GM18505 (cell line): ENCODE measurements around the gene RAB3C.
"Not testable (repeated sequence)": the region's sequence is repeated elsewhere in the genome, so short reads cannot be mapped to it uniquely, and the experiment has no call there.

Source experiments
- ATAC-seq: cut with Tn5 transposase; IDR thresholded peaks from one replicate; pipeline ENCODE4 v1.9.1; 2021; ENCODE audit not compliant: unreplicated experiment
- POLR2A ChIP-seq: IDR thresholded peaks from 4 replicates; pipeline ENCODE4 v1.6.1; 2011; ENCODE audit warnings: borderline replicate concordance; ENCODE audit not compliant: insufficient read depth, insufficient read length; ENCODE audit errors: extremely low read depth

The RAB3C gene

DNA sequence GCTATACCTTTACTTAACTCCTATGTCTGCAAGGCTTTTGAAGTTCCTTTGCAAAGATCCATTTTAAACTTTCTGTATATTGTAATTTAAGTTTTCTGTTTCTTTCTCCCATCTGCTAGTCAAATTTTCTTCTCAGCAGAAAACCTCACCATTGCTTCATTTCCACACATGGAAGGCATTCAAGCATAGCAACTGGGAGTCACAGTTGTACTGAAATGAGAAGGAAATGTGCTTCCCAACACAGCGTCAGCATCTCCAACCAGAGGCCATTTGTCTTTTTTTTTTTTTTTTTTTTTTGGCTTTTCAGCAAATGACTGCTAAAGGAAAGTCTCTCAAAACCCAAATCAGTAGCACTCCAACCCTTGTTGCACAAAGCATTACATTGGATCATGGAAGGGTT, 92.5 kb downstream of the RAB3C start:
- TF ChIP-seq POLR2A: no peak
- no peak for ATAC-seq

DNA sequence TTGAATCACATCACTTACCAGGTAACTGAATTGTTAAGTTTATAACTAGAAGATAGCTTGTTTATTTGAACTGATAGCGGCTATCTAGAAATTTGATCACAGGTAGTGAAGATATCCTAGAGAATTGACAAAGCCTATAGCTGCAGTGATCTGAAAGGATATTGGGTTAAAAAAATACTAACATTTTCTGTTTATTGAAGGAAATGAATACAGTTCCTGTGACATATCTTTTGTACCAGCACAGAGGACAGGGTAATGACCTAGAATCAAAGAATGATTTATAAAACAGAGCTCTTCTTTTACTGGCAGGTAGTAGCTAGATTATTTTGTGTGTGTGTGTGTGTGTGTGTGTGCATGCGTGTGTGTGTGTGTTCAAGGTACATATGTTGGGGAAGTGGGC, 94.8 kb downstream of the RAB3C start:
- ATAC-seq: no peak
- TF ChIP-seq POLR2A: no peak

DNA sequence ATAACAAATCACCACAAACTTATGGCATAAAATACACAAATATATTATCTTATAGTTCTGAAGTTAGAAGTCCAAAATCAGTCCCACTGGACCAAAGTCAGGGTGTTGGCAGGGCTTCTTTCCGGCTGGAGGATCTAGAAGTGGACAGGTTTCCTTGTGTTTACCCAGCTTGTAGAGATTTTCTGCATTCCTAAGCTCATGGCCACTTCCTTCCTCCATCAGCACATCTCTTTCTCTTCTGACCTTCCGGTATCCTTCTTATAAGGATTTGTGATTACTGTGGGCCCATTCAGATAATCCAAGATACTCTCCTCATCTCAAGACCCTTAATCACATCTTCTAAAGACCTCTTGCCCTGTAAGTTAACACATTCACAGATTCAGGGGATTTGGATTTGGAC, 97.6 kb downstream of the RAB3C start:
- no peak for TF ChIP-seq POLR2A
- ATAC-seq: no peak

DNA sequence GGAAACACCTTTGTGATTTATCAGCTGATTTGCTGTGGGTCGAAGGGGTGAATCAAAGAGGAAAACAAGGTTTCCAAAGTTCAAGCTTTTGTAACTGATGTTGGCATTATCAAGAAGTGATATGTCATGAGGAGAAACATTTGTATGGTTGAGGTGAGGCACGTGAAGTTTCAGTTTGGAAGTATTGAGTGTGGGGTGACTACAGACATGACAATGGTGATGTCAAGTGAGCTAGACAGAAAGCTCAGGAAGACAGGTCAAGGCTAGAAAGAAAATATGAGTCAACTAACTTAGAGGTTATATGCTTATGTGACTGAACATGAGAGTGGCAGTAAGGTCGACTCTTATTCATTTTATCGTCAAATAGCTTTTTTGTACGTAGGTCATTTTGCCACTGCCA, 99.1 kb downstream of the RAB3C start:
- no peak for TF ChIP-seq POLR2A
- no peak for ATAC-seq

DNA sequence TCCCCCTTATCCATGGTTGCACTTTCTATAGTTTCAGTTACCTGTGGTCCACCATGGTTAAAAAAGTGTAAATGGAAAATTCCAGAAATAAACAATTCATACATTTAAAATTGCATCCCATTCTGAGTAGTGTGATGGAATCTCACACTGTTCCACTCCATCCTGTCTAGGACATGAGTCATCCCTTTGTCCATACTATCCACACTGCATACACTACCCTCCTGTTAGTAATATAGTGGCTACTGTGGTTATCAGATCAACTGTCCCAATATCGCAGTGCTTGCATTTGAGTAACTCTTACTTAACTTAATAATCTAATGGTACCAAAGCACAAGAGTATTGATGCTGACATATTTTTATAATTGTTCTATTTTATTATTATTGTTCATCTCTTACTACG, 100.7 kb downstream of the RAB3C start:
- ATAC-seq: no peak

DNA sequence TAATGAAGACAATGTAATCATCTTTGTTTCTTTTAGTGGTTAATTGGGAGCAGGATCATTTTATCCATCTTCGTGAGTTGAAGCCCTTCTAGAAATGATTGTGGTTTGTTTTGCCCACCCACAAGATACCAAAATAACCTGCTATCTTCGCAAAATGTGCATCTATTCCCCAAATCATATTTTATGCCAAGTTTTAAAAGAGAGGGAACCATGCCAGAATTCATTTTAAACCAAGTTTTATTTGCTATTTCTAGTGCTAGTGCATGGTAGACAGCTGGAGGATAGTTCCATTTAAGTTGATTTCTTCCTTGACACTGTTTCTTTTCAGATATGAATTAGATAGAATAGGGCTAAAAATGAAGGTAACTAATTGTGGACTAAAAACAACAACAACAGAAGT, 104.2 kb downstream of the RAB3C start:
- no peak for TF ChIP-seq POLR2A
- no peak for ATAC-seq

More for the DNA sequence above, 100.7 kb downstream of the RAB3C start:
- no peak for TF ChIP-seq POLR2A

DNA sequence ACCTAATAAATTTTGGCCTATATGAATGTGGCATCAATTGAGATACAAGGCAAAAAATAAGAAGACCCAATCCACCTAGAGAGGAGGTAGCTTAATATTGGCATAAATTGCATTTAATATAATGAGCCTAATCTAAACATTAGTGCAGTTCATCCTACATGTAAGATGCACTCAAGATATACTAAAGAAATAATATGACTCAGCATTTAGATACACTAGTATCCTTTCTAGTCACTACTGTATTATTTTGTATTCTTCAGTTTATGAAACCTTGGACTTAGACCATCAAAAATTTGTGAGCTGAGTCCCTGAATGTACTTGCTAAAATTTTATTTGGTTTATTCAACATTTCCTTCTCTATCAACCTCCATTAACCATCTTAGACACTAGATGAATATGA, 104.7 kb downstream of the RAB3C start:
- ATAC-seq: no peak
- TF ChIP-seq POLR2A: no peak

DNA sequence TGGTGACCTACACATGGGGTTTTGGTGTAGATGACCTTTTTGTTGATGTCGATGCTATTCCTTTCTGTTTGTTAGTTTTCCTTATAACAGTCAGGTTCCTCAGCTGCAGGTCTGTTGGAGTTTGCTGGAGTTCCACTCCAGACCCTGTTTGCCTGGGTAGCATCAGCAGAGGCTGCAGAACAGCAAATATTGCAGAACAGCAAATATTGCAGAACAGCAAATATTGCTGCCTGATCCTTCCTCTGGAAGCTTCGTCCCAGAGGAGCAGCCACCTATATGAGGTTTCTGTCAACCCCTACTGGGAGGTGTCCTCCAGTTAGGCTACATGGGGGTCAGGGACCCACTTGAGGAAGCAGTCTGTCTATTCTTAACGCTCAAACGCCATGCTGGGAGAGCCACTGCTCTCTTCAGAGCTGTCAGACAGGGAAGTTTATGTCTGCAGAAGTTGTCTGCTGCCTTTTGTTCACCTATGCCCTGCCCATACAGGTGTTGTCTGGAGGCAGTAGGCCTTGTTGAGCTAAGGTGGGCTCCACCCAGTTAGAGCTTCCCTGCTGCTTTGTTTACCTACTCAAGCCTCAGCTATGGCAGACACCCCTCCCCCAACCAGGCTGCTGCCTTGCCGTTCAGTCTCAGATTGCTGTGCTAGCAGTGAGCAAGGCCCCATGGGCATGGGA, 116.3 kb downstream of the RAB3C start:
- ATAC-seq: not testable (repeated sequence)

DNA sequence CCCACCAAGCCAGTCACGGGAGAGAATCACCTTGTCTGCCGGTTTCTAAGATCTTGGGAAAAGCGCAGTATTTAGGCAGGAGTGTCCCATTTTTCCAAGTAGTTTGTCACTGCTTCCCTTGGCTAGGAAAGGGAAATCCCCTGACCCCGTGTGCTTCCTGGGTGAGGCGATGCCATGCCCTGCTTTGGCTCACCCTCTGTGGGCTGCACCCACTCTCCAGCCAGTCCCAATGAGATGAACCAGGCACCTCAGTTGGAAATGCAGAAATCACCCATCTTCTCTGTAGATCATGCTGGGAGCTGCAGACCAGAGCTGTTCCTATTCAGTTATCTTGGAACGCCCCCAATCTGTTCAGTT, 116.9 kb downstream of the RAB3C start:
- ATAC-seq: no peak
- no peak for TF ChIP-seq POLR2A

DNA sequence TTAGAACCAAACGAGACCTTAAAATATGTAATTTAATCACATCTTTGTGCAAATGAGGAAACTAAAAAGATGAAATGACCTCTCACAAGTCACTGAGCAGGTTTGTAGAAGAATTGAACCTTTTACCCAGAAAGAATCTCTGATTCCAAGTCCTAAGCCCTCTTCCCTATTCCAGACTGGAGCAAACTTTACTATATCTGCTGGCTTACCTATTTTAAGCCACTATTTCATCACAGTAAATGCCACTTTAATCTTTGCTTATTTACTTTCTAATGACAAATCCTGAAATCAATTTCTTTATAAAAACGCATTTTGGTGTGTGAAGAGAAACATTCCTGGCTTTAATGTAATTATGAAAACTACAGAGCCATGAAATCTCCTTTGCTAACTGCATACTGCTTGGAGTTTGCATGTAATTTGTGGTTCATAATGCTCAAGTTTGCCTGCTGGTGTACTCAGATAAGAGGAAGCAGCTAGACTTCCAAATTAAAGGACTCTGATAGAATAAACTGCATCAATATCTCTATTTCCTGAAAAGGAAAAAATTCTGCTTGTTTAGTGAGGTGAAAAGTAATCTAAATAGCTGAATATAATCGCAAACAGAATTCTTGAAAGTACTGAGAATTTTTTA, 121.2 kb downstream of the RAB3C start:
- TF ChIP-seq POLR2A: no peak
- ATAC-seq: no peak

DNA sequence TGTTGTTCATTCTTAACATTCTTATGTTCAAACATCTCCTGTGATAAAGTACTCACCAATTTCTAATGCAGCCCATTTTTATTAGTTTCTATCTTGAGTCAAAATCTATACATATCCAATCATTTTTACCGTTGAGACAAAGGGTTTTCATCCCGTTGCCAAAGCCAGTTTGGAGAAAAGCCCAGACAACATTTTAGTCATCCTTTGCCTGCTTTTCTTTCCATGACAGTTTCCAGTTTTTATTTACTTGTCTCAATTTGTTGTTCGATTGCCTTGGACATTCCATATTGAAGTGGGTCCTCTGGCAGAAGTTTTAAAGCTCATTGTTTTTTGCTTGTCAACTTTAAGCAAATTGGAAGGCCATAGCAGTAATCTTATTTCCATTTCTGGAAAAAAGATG, 123.9 kb downstream of the RAB3C start:
- no peak for ATAC-seq
- TF ChIP-seq POLR2A: no peak

DNA sequence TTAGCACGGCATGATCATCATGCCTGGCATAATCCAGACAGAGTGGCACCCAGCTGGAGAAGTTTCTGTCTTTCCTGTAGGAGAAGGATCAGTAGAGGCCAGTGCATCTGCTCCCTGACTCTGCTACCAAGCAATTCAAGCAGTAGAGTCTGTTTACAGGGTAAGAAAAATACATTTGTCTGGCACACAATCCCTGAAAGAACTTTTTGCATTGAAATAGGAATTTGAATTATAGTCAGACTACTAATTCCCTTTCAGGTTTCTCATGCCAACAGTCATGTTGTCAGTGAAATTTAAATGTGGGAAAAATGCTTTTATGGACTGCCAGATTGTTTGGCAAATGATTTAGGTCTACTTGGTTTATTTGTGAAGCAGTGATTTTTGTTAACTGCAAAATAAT, 125.6 kb downstream of the RAB3C start:
- no peak for ATAC-seq
- TF ChIP-seq POLR2A: no peak

DNA sequence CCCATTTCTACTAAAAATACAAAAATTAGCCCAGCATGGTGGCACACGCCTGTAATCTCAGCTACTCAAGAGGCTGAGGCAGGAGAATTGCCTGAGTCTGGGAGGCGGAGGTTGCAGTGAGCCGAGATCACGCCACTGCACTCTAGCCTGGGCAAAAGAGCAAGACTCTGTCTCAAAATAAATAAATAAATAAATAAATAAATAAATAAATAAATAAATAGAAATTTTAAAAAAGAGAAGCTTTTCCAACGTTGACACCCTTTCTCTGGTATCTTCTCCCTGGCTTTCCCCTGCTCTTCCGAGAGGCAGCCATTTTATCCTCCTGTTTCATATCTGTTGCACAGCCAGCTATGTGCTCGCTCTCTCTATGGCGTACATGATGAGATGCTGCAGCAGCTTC, 127.5 kb downstream of the RAB3C start:
- ATAC-seq: not testable (repeated sequence)

DNA sequence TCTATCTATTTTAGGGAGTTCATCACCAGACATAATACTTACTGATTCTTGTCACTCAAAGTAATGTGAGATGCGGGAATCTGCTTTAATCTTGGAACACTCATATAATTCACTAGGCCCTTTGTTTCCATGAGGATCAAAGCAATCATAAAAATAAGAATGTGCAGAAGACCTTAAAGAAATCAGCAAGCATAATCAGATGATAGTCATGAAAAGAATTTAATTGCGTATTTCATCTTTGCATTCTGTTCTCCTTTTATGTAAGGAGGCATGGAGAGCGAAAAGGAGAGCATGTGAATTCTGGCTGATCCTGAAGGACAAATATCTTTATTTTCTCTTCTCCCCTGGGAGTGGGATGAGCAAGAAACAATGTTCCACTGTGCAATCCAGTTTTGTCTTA, 128.0 kb downstream of the RAB3C start:
- ATAC-seq: no peak
- TF ChIP-seq POLR2A: no peak

DNA sequence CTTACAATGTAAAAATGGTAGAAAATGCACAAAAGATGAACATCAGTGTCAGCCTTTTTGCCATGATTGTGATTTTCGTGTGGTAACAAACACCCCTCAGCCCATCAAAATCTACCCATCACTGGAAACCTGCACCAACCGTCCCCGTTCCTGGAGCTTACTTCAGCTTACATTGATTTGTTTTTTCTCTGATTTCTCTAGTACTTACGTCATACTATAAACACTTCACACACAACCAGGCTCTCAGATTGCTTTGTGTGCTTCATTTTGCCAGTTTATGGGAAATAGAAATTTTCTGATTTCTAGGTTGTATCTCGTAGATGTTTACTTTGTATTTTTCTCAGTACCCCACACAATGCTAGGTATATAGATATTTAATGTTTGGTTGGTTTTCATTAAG, 129.1 kb downstream of the RAB3C start:
- TF ChIP-seq POLR2A: no peak
- no peak for ATAC-seq
